ENCODE measurements around the gene MXD3.
"Not testable (repeated sequence)": the region's sequence is repeated elsewhere in the genome, so short reads cannot be mapped to it uniquely, and the experiment has no call there.

Gene MXD3

GRCh38 chr5:177265395-177265794 lies 46.3 kb downstream of the MXD3 start:
- no peak for DNase-seq (ENCODE audit: low read depth in 2 of 2)

- DNase-seq (ENCODE audit: low read depth in 2 of 2) = no peak
Measured at GRCh38 chr5:177264178-177264577, 47.5 kb downstream of the MXD3 start.

DNA sequence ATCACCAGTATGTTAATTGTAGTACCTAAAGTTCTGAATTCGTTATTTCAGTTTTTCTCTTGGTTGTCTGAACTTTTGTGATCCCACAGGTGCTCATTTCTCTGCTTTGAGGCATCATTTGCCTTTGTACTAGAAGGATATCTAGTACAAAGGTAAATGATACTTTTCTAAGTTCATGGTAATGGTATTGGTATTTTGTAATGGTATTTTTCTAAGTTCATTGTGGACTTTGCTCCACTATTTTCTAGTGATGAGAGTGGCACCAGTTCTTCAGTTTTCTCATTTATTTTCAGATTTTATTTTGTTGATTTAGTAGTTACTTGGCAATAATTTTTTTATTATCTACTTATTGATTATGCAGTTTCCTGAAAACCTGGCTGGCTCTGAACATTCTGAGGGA lies 50.2 kb downstream of the MXD3 start:
- DNase-seq (ENCODE audit: low read depth in 2 of 2) = no peak

- no peak for DNase-seq (ENCODE audit: low read depth in 2 of 2)
Measured at GRCh38 chr5:177260961-177261360, 50.7 kb downstream of the MXD3 start.

GRCh38 chr5:177258711-177259110 lies 53.0 kb downstream of the MXD3 start:
- not testable (repeated sequence) for DNase-seq (ENCODE audit: low read depth in 2 of 2)
